Liver (tissue), 9 donors: ENCODE data around the gene LRCH2. TPM values are rescaled to one million over a fixed set of nuclear protein-coding genes. Genes with fewer than 3 reads are reported as not detected.

Experiments
- DNase-seq: peaks from one replicate; pipeline ENCODE4 v3.0.0-alpha.2; 2017; ENCODE audit warnings: low spot score
- H3K27ac ChIP-seq, 2 donors: one replicate each; pipeline ENCODE4 v1.7.0; 2013; ENCODE audit warnings: inconsistent platforms in 2 of 2, low read length in 2 of 2, control low read depth in 1 of 2, low read depth in 1 of 2, mild to moderate bottlenecking in 1 of 2
- H3K27me3 ChIP-seq, 4 donors: one replicate each; pipeline versions ENCODE4 v1.6.1 to v1.7.0; 2013; ENCODE audit warnings: low read length in 3 of 4, inconsistent platforms in 1 of 4, mild to moderate bottlenecking in 1 of 4, moderate library complexity in 1 of 4; ENCODE audit not compliant: control insufficient read depth in 4 of 4, insufficient read depth in 4 of 4
- H3K36me3 ChIP-seq, 4 donors: one replicate each; pipeline versions ENCODE4 v1.6.1 to v1.7.0; 2013; ENCODE audit warnings: low read length in 3 of 4, mild to moderate bottlenecking in 3 of 4, low read depth in 1 of 4, moderate library complexity in 1 of 4; ENCODE audit not compliant: control insufficient read depth in 4 of 4, insufficient read depth in 3 of 4
- H3K4me1 ChIP-seq, 4 donors: one replicate each; pipeline versions ENCODE4 v1.6.1 to v1.7.0; 2013; ENCODE audit warnings: low read length in 3 of 4, mild to moderate bottlenecking in 3 of 4, moderate library complexity in 1 of 4; ENCODE audit not compliant: control insufficient read depth in 4 of 4, insufficient read depth in 4 of 4
- H3K4me3 ChIP-seq, 3 donors: one replicate each; pipeline versions ENCODE4 v1.6.1 to v1.7.0; 2013; ENCODE audit warnings: low read length in 3 of 3, control low read depth in 1 of 3, low read depth in 1 of 3, mild to moderate bottlenecking in 1 of 3
- H3K9ac ChIP-seq, 2 donors: one replicate each; pipeline ENCODE4 v1.7.0; 2013; ENCODE audit warnings: low read length in 2 of 2, mild to moderate bottlenecking in 2 of 2, moderate library complexity in 2 of 2, control low read depth in 1 of 2, low read depth in 1 of 2
- H3K9me3 ChIP-seq, 4 donors: one replicate each; pipeline versions ENCODE4 v1.6.1 to v1.7.0; 2013; ENCODE audit warnings: low read length in 3 of 4; ENCODE audit not compliant: control insufficient read depth in 4 of 4
- HNF4A ChIP-seq, 2 donors: conservative IDR thresholded peaks; 2 replicates each; pipeline ENCODE4 v1.6.1; 2016; ENCODE audit warnings: antibody characterized with exemption in 2 of 2, mild to moderate bottlenecking in 2 of 2
- HNF4G ChIP-seq: IDR thresholded peaks from 2 replicates; pipeline ENCODE4 v1.6.1; 2016; ENCODE audit warnings: antibody characterized with exemption
- JUND ChIP-seq, 2 donors: IDR thresholded peaks; 2 replicates each; pipeline ENCODE4 v1.6.1; 2016; ENCODE audit warnings: antibody characterized with exemption in 2 of 2
- RAD21 ChIP-seq, 2 donors: IDR thresholded peaks; 2 replicates each; pipeline ENCODE4 v1.6.1; 2016; ENCODE audit warnings: antibody characterized with exemption in 2 of 2, mild to moderate bottlenecking in 2 of 2
- TAF1 ChIP-seq: conservative IDR thresholded peaks from 2 replicates; pipeline ENCODE4 v1.6.1; 2016; ENCODE audit warnings: antibody characterized with exemption, mild to moderate bottlenecking
- WGBS: extraction: QIAGEN DNeasy Blood & Tissue Kit; methylation state at CpG from one replicate; pipeline ENCODE4 v1.1.7; 2013; 5-methylcytosine and 5-hydroxymethylcytosine counted together
- polyA plus RNA-seq, 2 donors: library from polyadenylated mRNA; stranded (reverse) in 1 of 2; unstranded in 1 of 2; fragments of 200-250 nt in 1 of 2; fragments of >200 nt in 1 of 2; fragmentation: Nextera tagmentation in 1 of 2; extraction: Ambion mirVana in 1 of 2; gene quantifications; one replicate each; pipeline versions ENCODE4 v1.2.1 to v1.2.3, GENCODE V29; 2013 to 2015
- total RNA-seq, 2 donors: library from RNA; depleted of rRNA; stranded (reverse); fragments of >200 nt; gene quantifications; one replicate each; pipeline ENCODE4 v1.2.3, GENCODE V29; 2014
- TF ChIP-seq, protein P1 (sequence below): IDR thresholded peaks from 2 replicates; pipeline ENCODE4 v1.6.1; 2016; ENCODE audit warnings: antibody characterized with exemption
- TF ChIP-seq, protein P2 (sequence below): fragments of 150-350 bp; IDR thresholded peaks from 2 replicates; pipeline ENCODE4 v1.5.1; 2017; ENCODE audit warnings: improper control_type of control experiment, low read depth, low read length; ENCODE audit not compliant: missing input control
- TF ChIP-seq, protein P3 (sequence below): IDR thresholded peaks from 2 replicates; pipeline ENCODE4 v1.6.1; 2016; ENCODE audit warnings: antibody characterized with exemption
- TF ChIP-seq, protein P4 (sequence below): IDR thresholded peaks from 2 replicates; pipeline ENCODE4 v1.6.1; 2016; ENCODE audit warnings: antibody characterized with exemption, mild to moderate bottlenecking
- TF ChIP-seq, protein P5 (sequence below): IDR thresholded peaks from 2 replicates; pipeline ENCODE4 v1.6.1; 2016; ENCODE audit warnings: antibody characterized with exemption
- donor health status: healthy.
- donor health status: healthy.
- donor health status: healthy.
- donor health status: healthy.
- donor health status: healthy.

Gene LRCH2
- total and polyA plus RNA-seq, 4 donors: 0.06 to 0.42 (median 0.24) TPM

DNA sequence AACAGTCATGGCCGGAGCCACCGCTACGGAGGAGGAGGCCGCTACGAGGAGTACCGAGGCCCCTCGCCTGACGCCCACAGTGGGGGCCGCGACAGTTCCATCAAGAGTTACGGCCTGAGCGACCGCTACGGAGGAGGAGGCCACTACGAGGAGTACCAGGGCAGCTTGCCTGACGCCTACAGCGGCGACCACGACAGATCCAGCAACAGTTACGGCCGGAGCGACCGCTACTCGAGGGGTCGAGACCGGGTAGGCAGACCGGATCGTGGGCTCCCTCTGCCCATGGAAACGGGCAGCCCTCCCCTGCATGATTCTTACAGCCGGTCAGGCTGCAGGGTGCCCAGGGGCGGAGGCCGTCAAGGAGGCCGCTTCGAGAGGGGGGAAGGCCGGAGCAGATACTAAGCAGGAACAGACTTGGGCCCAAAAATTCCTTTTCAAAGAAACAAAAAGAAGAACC is 41.6 kb downstream of the LRCH2 start:
- H3K27me3 ChIP-seq: peaks cover 0 to 3% (median 0%) of the 10 kb centered on the region in 4 donors
- H3K4me3 ChIP-seq: no peak overlapping the region
- no peak for DNase-seq
- no peaks in the 10 kb centered on the region for H3K36me3 ChIP-seq
- 97% methylated on average over 35 of the region's 35 CpGs for WGBS
- no peaks in the 10 kb centered on the region for H3K4me1 ChIP-seq
- H3K27ac ChIP-seq: no peak overlapping the region
- TF ChIP-seq, protein P1, sequence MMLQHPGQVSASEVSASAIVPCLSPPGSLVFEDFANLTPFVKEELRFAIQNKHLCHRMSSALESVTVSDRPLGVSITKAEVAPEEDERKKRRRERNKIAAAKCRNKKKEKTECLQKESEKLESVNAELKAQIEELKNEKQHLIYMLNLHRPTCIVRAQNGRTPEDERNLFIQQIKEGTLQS: no peak
- no peak for TF ChIP-seq JUND (IDR thresholded peaks at IDR 0.05)
- TF ChIP-seq, protein P2, sequence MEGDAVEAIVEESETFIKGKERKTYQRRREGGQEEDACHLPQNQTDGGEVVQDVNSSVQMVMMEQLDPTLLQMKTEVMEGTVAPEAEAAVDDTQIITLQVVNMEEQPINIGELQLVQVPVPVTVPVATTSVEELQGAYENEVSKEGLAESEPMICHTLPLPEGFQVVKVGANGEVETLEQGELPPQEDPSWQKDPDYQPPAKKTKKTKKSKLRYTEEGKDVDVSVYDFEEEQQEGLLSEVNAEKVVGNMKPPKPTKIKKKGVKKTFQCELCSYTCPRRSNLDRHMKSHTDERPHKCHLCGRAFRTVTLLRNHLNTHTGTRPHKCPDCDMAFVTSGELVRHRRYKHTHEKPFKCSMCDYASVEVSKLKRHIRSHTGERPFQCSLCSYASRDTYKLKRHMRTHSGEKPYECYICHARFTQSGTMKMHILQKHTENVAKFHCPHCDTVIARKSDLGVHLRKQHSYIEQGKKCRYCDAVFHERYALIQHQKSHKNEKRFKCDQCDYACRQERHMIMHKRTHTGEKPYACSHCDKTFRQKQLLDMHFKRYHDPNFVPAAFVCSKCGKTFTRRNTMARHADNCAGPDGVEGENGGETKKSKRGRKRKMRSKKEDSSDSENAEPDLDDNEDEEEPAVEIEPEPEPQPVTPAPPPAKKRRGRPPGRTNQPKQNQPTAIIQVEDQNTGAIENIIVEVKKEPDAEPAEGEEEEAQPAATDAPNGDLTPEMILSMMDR: no peak
- no peak overlapping the region for H3K9ac ChIP-seq
- peaks cover 0 to 2% (median 0%) of the 10 kb centered on the region in 4 donors for H3K9me3 ChIP-seq

DNA sequence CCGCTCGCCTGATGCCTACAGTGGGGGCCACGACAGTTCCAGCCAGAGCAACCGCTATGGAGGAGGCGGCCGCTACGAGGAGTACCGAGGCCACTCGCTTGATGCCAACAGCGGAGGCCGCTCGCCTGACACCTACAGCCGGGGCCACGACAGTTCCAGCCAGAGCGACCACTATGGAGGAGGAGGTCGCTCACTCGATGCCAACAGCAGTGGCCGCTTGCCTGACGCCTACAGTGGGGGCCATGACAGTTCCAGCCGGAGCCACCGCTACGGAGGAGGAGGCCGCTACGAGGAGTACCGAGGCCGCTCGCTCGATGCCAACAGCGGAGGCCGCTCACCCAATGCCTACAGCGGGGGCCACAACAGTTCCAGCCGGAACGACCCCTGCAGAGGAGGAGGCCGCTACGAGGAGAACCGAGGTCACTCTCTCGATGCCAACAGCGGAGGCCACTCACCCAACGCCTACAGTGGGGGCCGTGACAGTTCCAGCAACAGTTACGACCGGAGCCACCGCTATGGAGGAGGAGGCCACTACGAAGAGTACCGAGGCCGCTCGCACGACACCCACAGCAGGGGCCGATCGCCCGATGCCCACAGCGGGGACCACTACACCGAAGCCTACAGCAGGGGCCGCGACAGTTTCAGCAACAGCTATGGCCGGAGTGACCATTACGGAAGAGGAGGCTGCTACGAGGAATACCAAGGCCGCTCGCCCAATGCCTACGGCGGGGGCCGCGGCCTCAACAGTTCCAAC is 42.2 kb downstream of the LRCH2 start:
- Histone ChIP-seq H3K36me3 (no peaks in the 10 kb centered on the region), H3K9ac (no peak overlapping the region), H3K9me3 (peaks cover 0 to 2% (median 0%) of the 10 kb centered on the region in 4 donors), H3K27ac (no peak overlapping the region), H3K27me3 (peaks cover 0 to under 1% (median 0%) of the 10 kb centered on the region in 4 donors), H3K4me1 (no peaks in the 10 kb centered on the region), H3K4me3 (no peak overlapping the region)
- DNase-seq: no peak
- WGBS: 96% methylated on average over 64 of the region's 64 CpGs
- TF ChIP-seq TAF1 (no peak), RAD21 (IDR thresholded peaks at IDR 0.05) (no peak), HNF4G (no peak), HNF4A (conservative IDR thresholded peaks at IDR 0.05) (no peak)
- TF ChIP-seq, protein P3, sequence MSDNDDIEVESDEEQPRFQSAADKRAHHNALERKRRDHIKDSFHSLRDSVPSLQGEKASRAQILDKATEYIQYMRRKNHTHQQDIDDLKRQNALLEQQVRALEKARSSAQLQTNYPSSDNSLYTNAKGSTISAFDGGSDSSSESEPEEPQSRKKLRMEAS: no peak
- TF ChIP-seq, protein P4, sequence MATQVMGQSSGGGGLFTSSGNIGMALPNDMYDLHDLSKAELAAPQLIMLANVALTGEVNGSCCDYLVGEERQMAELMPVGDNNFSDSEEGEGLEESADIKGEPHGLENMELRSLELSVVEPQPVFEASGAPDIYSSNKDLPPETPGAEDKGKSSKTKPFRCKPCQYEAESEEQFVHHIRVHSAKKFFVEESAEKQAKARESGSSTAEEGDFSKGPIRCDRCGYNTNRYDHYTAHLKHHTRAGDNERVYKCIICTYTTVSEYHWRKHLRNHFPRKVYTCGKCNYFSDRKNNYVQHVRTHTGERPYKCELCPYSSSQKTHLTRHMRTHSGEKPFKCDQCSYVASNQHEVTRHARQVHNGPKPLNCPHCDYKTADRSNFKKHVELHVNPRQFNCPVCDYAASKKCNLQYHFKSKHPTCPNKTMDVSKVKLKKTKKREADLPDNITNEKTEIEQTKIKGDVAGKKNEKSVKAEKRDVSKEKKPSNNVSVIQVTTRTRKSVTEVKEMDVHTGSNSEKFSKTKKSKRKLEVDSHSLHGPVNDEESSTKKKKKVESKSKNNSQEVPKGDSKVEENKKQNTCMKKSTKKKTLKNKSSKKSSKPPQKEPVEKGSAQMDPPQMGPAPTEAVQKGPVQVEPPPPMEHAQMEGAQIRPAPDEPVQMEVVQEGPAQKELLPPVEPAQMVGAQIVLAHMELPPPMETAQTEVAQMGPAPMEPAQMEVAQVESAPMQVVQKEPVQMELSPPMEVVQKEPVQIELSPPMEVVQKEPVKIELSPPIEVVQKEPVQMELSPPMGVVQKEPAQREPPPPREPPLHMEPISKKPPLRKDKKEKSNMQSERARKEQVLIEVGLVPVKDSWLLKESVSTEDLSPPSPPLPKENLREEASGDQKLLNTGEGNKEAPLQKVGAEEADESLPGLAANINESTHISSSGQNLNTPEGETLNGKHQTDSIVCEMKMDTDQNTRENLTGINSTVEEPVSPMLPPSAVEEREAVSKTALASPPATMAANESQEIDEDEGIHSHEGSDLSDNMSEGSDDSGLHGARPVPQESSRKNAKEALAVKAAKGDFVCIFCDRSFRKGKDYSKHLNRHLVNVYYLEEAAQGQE: no peak
- TF ChIP-seq, protein P5, sequence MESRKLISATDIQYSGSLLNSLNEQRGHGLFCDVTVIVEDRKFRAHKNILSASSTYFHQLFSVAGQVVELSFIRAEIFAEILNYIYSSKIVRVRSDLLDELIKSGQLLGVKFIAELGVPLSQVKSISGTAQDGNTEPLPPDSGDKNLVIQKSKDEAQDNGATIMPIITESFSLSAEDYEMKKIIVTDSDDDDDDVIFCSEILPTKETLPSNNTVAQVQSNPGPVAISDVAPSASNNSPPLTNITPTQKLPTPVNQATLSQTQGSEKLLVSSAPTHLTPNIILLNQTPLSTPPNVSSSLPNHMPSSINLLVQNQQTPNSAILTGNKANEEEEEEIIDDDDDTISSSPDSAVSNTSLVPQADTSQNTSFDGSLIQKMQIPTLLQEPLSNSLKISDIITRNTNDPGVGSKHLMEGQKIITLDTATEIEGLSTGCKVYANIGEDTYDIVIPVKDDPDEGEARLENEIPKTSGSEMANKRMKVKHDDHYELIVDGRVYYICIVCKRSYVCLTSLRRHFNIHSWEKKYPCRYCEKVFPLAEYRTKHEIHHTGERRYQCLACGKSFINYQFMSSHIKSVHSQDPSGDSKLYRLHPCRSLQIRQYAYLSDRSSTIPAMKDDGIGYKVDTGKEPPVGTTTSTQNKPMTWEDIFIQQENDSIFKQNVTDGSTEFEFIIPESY: no peak
